Neuron (in vitro differentiated cells): Measurements from ENCODE around the gene CALCB.

ENCODE experiments used
- H2AFZ ChIP-seq: one replicate; pipeline ENCODE4 v1.6.1; 2013; ENCODE audit warnings: low read depth, mild to moderate bottlenecking, inconsistent platforms, low read length, moderate library complexity
- H3K27me3 ChIP-seq: one replicate; pipeline ENCODE4 v1.6.1; 2013; ENCODE audit warnings: low read length; ENCODE audit not compliant: insufficient read depth
- H3K36me3 ChIP-seq: one replicate; pipeline ENCODE4 v1.6.1; 2013; ENCODE audit warnings: low read length; ENCODE audit not compliant: insufficient read depth
- H3K4me1 ChIP-seq: one replicate; pipeline ENCODE4 v1.6.1; 2013; ENCODE audit warnings: low read length; ENCODE audit not compliant: insufficient read depth
- H3K4me3 ChIP-seq: 2 replicates; pipeline ENCODE4 v1.5.1; 2013; ENCODE audit warnings: mild to moderate bottlenecking, low read length, moderate library complexity
- H3K9me3 ChIP-seq: one replicate; pipeline ENCODE4 v1.6.1; 2013; ENCODE audit warnings: low read length

The CALCB gene

GRCh38 chr11:15095736-15096228 is 22.4 kb downstream of the CALCB start:
- H3K4me3 ChIP-seq, result no peak overlapping the region
- no peaks in the 10 kb centered on the region for H3K9me3 ChIP-seq
- no peak overlapping the region for H2AFZ ChIP-seq
- no peaks in the 10 kb centered on the region for H3K4me1 ChIP-seq
- H3K36me3 ChIP-seq, result no peaks in the 10 kb centered on the region
- H3K27me3 ChIP-seq, result no peaks in the 10 kb centered on the region

- no peaks in the 10 kb centered on the region for H3K36me3 ChIP-seq
- H3K4me1 ChIP-seq, result no peaks in the 10 kb centered on the region
- no peak overlapping the region for H2AFZ ChIP-seq
- no peak overlapping the region for H3K4me3 ChIP-seq
- H3K27me3 ChIP-seq, result no peaks in the 10 kb centered on the region
- no peaks in the 10 kb centered on the region for H3K9me3 ChIP-seq
Observed at GRCh38 chr11:15097411-15097810, 24.0 kb downstream of the CALCB start.

GRCh38 chr11:15099267-15099666 is 25.9 kb downstream of the CALCB start:
- no peak overlapping the region for H2AFZ ChIP-seq
- H3K36me3 ChIP-seq, result no peaks in the 10 kb centered on the region
- H3K9me3 ChIP-seq, result no peaks in the 10 kb centered on the region
- no peaks in the 10 kb centered on the region for H3K27me3 ChIP-seq
- no peak overlapping the region for H3K4me3 ChIP-seq
- H3K4me1 ChIP-seq, result no peaks in the 10 kb centered on the region

- no peaks in the 10 kb centered on the region for H3K27me3 ChIP-seq
- no peaks in the 10 kb centered on the region for H3K4me1 ChIP-seq
- H3K9me3 ChIP-seq, result no peaks in the 10 kb centered on the region
- H2AFZ ChIP-seq, result no peak overlapping the region
- H3K36me3 ChIP-seq, result no peaks in the 10 kb centered on the region
- H3K4me3 ChIP-seq, result no peak overlapping the region
Observed at GRCh38 chr11:15101072-15101709, 27.8 kb downstream of the CALCB start.

- Histone ChIP-seq H2AFZ (no peak overlapping the region), H3K36me3 (no peaks in the 10 kb centered on the region), H3K27me3 (no peaks in the 10 kb centered on the region), H3K4me3 (no peak overlapping the region), H3K4me1 (no peaks in the 10 kb centered on the region), H3K9me3 (no peaks in the 10 kb centered on the region)
Observed at GRCh38 chr11:15104166-15104565, 30.8 kb downstream of the CALCB start.

GRCh38 chr11:15106201-15106965 is 33.0 kb downstream of the CALCB start:
- H3K4me3 ChIP-seq, result no peak overlapping the region
- no peak overlapping the region for H2AFZ ChIP-seq
- H3K4me1 ChIP-seq, result no peaks in the 10 kb centered on the region
- no peaks in the 10 kb centered on the region for H3K9me3 ChIP-seq
- H3K36me3 ChIP-seq, result no peaks in the 10 kb centered on the region
- H3K27me3 ChIP-seq, result no peaks in the 10 kb centered on the region

- Histone ChIP-seq H3K4me1 (no peaks in the 10 kb centered on the region), H3K27me3 (no peaks in the 10 kb centered on the region), H3K9me3 (no peaks in the 10 kb centered on the region), H3K36me3 (no peaks in the 10 kb centered on the region), H3K4me3 (no peak overlapping the region), H2AFZ (no peak overlapping the region)
Observed at GRCh38 chr11:15107730-15108515, 34.5 kb downstream of the CALCB start.

- H3K36me3 ChIP-seq, result no peaks in the 10 kb centered on the region
- H3K27me3 ChIP-seq, result peaks cover 4% of the 10 kb centered on the region
- no peaks in the 10 kb centered on the region for H3K4me1 ChIP-seq
- no peaks in the 10 kb centered on the region for H3K9me3 ChIP-seq
- no peak overlapping the region for H3K4me3 ChIP-seq
- no peak overlapping the region for H2AFZ ChIP-seq
Observed at GRCh38 chr11:15108592-15109130, 35.3 kb downstream of the CALCB start.

GRCh38 chr11:15109602-15110001 is 36.2 kb downstream of the CALCB start:
- no peak overlapping the region for H3K4me3 ChIP-seq
- H3K4me1 ChIP-seq, result no peaks in the 10 kb centered on the region
- H3K9me3 ChIP-seq, result no peaks in the 10 kb centered on the region
- H3K27me3 ChIP-seq, result peaks cover 10% of the 10 kb centered on the region
- H3K36me3 ChIP-seq, result no peaks in the 10 kb centered on the region
- no peak overlapping the region for H2AFZ ChIP-seq

- Histone ChIP-seq H3K27me3 (peaks cover 18% of the 10 kb centered on the region), H3K9me3 (no peaks in the 10 kb centered on the region), H3K4me3 (no peak overlapping the region), H2AFZ (no peak overlapping the region), H3K36me3 (no peaks in the 10 kb centered on the region), H3K4me1 (no peaks in the 10 kb centered on the region)
Observed at GRCh38 chr11:15111215-15111614, 37.8 kb downstream of the CALCB start.

- no peaks in the 10 kb centered on the region for H3K4me1 ChIP-seq
- peaks cover 18% of the 10 kb centered on the region for H3K27me3 ChIP-seq
- no peaks in the 10 kb centered on the region for H3K36me3 ChIP-seq
- H3K4me3 ChIP-seq, result no peak overlapping the region
- no peak overlapping the region for H2AFZ ChIP-seq
- no peaks in the 10 kb centered on the region for H3K9me3 ChIP-seq
Observed at GRCh38 chr11:15112131-15112541, 38.7 kb downstream of the CALCB start.

- Histone ChIP-seq H3K4me1 (no peaks in the 10 kb centered on the region), H3K9me3 (no peaks in the 10 kb centered on the region), H3K27me3 (peaks cover 18% of the 10 kb centered on the region), H2AFZ (no peak overlapping the region), H3K36me3 (no peaks in the 10 kb centered on the region), H3K4me3 (no peak overlapping the region)
Observed at GRCh38 chr11:15113381-15113780, 40.0 kb downstream of the CALCB start.
